Transverse colon (tissue), 3 donors: Measurements from ENCODE around the gene DDX54.

Experiments
- CTCF ChIP-seq, 5 experiments: fragments of 200-600 bp in 3 of 5; fragments of 450-650 bp in 2 of 5; sonication (generic) in 3 of 5; IDR thresholded peaks; 1 replicate in 2 of 5; 2 replicates in 3 of 5; pipeline ENCODE4 v1.5.1; 2016 to 2017; ENCODE audit warnings: antibody characterized with exemption in 5 of 5, inconsistent platforms in 3 of 5, mild to moderate bottlenecking in 2 of 5, moderate library complexity in 1 of 5
- EP300 ChIP-seq: sonication (generic); formaldehyde crosslinking; IDR thresholded peaks from one replicate; pipeline ENCODE4 v1.6.1; 2017; ENCODE audit warnings: antibody characterized with exemption, low read depth
- POLR2A ChIP-seq: fragments of 450-650 bp; IDR thresholded peaks from one replicate; pipeline ENCODE4 v1.6.1; 2016; ENCODE audit warnings: antibody characterized with exemption, mild to moderate bottlenecking, moderate library complexity

- TF ChIP-seq CTCF (IDR thresholded peaks at IDR 0.05) (no peak), POLR2A (no peak), EP300 (no peak)
Observed at GRCh38 chr12:113133036-113133435, 52.2 kb downstream of the DDX54 start.
